Thyroid gland (tissue), 4 donors: ENCODE data around the gene ATP6V0A1. TPM values are rescaled to one million over a fixed set of nuclear protein-coding genes. Genes with fewer than 3 reads are reported as not detected.

Experiments
- DNase-seq, 2 donors: peaks; one replicate each; pipeline ENCODE4 v3.0.0-alpha.2; 2019
- H3K27ac ChIP-seq, 3 donors: fragments of 200-600 bp; sonication (generic); 1 replicate in 2 of 3; 2 replicates in 1 of 3; pipeline ENCODE4 v1.5.1; 2016 to 2019; ENCODE audit warnings: mild to moderate bottlenecking in 1 of 3, moderate library complexity in 1 of 3
- H3K27me3 ChIP-seq: fragments of 200-600 bp; sonication (generic); one replicate; pipeline ENCODE4 v1.5.1; 2019
- H3K36me3 ChIP-seq, 2 donors: fragments of 200-600 bp; sonication (generic); one replicate each; pipeline ENCODE4 v1.5.1; 2016 to 2019
- H3K4me1 ChIP-seq, 2 donors: fragments of 200-600 bp; sonication (generic); one replicate each; pipeline ENCODE4 v1.5.1; 2017 to 2019
- H3K4me3 ChIP-seq, 3 donors: fragments of 200-600 bp; sonication (generic); replicated peaks in 1 of 3; 1 replicate in 2 of 3; 2 replicates in 1 of 3; pipeline ENCODE4 v1.5.1; 2016; ENCODE audit warnings: mild to moderate bottlenecking in 1 of 3
- H3K9me3 ChIP-seq: fragments of 200-600 bp; sonication (generic); one replicate; pipeline ENCODE4 v1.5.1; 2017
- POLR2A ChIP-seq, 2 donors: fragments of 450-650 bp; IDR thresholded peaks; one replicate each; pipeline ENCODE4 v1.6.1; 2017; ENCODE audit warnings: antibody characterized with exemption in 2 of 2, mild to moderate bottlenecking in 2 of 2, moderate library complexity in 1 of 2
- WGBS, 2 donors: methylation state at CpG; one replicate each; pipeline ENCODE4 v1.1.5; 2017; 5-methylcytosine and 5-hydroxymethylcytosine counted together
- intact Hi-C: fragments of 100-400 bp; cut with DNase I; formaldehyde crosslinking; loops from one replicate; pipeline ENCODE4 v1.15.1; 2023
- total RNA-seq, 4 donors: library from RNA; depleted of rRNA; stranded (reverse); fragments of >200 nt; gene quantifications; one replicate each; pipeline ENCODE4 v1.2.3, GENCODE V29; 2016
- TF ChIP-seq, protein P1 (sequence below), 6 experiments: fragments of 200-600 bp in 3 of 6; fragments of 450-650 bp in 3 of 6; sonication (generic) in 3 of 6; IDR thresholded peaks; one replicate each; pipeline ENCODE4 v1.5.1; 2016 to 2019; ENCODE audit warnings: antibody characterized with exemption in 6 of 6, mild to moderate bottlenecking in 2 of 6, inconsistent platforms in 1 of 6, moderate library complexity in 1 of 6

ATP6V0A1 gene
- total RNA-seq, 4 donors from 2014 or later: 75.5 to 195 (median 121) TPM

DNA sequence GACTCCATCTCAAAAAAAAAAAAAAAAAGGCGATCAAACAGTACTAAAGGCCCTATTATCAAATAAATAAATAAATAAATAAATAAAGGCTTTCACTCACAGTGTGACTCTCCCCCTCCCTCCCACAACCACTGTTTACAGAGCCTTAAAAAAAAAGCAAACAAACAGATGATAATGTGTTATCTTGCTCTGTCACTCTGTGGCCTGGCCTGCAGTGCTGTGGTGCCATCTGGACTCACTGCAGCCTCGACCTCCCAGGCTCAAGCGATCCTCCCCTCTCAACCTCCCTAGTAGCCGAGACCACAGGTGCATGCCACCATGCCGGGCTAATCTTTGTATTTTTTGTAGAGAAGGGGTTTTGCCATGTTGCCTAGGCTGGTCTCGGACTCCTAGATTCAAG lies 69.3 kb downstream of the ATP6V0A1 start:
- no peak for TF ChIP-seq POLR2A (IDR thresholded peaks at IDR 0.05)
- TF ChIP-seq, protein P1, sequence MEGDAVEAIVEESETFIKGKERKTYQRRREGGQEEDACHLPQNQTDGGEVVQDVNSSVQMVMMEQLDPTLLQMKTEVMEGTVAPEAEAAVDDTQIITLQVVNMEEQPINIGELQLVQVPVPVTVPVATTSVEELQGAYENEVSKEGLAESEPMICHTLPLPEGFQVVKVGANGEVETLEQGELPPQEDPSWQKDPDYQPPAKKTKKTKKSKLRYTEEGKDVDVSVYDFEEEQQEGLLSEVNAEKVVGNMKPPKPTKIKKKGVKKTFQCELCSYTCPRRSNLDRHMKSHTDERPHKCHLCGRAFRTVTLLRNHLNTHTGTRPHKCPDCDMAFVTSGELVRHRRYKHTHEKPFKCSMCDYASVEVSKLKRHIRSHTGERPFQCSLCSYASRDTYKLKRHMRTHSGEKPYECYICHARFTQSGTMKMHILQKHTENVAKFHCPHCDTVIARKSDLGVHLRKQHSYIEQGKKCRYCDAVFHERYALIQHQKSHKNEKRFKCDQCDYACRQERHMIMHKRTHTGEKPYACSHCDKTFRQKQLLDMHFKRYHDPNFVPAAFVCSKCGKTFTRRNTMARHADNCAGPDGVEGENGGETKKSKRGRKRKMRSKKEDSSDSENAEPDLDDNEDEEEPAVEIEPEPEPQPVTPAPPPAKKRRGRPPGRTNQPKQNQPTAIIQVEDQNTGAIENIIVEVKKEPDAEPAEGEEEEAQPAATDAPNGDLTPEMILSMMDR (IDR thresholded peaks at IDR 0.05): no peak
- Histone ChIP-seq H3K27ac (no peak overlapping the region), H3K9me3 (no peaks in the 10 kb centered on the region), H3K27me3 (no peaks in the 10 kb centered on the region), H3K36me3 (peaks cover 0 to under 1% of the 10 kb centered on the region in 2 donors), H3K4me1 (peaks cover 6 to 39% of the 10 kb centered on the region in 2 donors), H3K4me3 (no peak overlapping the region)
- 88 to 92% methylated on average over 6 of the region's 6 CpGs for WGBS, 2 donors
- no peak for DNase-seq
- intact Hi-C loops: loop anchor here (5.0 kb wide), 1 partner anchor 206 kb away; no protein-coding TSS in a partner anchor

DNA sequence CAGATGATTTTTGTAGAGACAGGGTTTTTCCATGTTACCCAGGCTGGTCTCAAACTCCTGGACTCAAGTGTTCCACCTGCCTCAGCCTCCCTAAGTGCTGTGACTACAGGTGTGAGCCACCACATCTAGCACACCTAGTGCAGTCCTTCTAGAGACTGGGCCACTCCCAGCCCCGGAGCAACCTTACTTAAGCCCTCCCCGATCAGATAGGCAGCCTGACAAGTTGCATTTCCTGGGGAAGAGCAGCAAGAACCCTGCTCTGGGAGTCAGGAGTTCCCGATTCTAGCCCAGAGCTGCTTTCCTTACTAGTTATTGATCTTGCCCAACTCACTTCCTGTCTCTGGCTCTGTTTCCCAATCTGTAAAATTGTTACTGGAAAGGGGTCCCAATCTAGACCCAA lies 70.4 kb downstream of the ATP6V0A1 start:
- Histone ChIP-seq H3K9me3 (no peaks in the 10 kb centered on the region), H3K27ac (no peak overlapping the region), H3K27me3 (no peaks in the 10 kb centered on the region), H3K4me1 (peaks cover 6 to 36% of the 10 kb centered on the region in 2 donors), H3K4me3 (no peak overlapping the region), H3K36me3 (no peaks in the 10 kb centered on the region)
- DNase-seq: no peak
- 71 to 75% methylated on average over 3 of the region's 3 CpGs for WGBS, 2 donors
- no peak for TF ChIP-seq POLR2A (IDR thresholded peaks at IDR 0.05)
- TF ChIP-seq, protein P1 (IDR thresholded peaks at IDR 0.05): no peak
- intact Hi-C loops: loop anchor here (5.0 kb wide), 1 partner anchor 207 kb away; no protein-coding TSS in a partner anchor

DNA sequence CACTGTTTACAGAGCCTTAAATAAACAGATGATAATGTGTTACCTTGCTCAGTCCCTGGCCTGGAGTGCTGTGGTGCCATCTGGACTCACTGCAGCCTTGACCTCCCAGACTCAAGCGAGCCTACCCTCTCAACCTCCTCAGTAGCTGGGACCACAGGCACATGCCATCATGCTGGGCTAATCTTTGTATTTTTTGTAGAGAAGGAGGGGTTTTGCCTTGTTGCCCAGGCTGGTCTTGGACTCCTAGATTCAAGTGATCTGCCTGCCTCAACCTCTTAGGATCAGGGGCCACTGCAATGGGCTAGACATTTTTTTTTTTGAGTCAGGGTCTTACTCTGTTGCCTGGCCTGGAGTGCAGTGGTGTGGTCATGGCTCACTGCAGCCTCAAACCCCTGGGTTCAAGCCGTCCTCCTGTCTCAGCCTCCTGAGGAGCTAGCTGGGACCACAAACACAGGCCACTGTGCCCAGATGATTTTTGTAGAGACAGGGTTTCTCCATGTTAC lies 72.3 kb downstream of the ATP6V0A1 start:
- Histone ChIP-seq H3K4me3 (no peak overlapping the region), H3K27ac (peak overlapping the region in 1 of 3 donors; percentile 72), H3K4me1 (peaks cover 6 to 43% of the 10 kb centered on the region in 2 donors), H3K27me3 (no peaks in the 10 kb centered on the region), H3K9me3 (no peaks in the 10 kb centered on the region), H3K36me3 (no peaks in the 10 kb centered on the region)
- intact Hi-C loops: no loop called here
- WGBS, 2 donors: 95 to 100% methylated on average over 2 of the region's 2 CpGs
- no peak for DNase-seq
- TF ChIP-seq, protein P1 (IDR thresholded peaks at IDR 0.05): no peak
- no peak for TF ChIP-seq POLR2A (IDR thresholded peaks at IDR 0.05)

DNA sequence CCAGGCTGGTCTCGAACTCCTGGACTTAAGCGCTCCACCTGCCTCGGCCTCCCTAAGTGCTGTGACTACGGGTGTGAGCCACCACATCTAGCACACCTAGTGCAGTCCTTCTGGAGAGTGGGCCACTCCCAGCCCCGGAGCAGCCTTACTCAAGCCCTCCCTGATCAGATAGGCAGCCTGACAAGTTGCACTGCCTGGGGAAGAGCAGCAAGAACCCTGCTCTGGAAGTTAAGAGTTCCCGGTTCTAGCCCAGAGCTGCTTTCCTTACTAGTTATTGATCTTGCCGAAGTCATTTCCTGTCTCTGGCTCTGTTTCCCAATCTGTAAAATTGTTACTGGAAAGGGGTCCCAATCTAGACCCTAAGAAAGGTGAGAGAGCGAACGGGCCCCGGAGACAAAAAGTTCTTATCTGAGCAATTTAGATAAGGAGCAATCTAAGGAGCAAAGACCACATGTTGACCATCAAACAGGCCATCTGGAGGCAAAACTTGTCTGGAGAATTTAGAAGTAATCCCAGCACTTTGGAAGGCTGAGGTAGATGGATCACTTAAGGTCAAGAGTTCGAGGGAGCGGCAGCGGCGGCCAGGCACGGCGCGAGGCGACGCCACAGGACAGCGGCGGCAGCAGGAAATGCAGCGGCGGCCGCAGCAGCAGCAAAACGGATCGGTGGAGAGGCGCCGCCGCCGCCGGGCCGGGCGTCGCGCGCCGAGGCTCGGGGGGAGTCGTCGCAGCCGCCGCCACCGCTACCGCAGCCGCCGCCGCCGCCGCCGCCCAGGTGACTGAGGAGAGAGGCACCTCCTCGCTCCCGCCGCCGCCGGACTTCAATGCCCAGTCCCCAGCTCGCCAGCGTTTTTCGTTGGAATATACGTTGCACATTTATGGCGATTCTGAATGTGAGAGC lies 73.0 kb downstream of the ATP6V0A1 start:
- Histone ChIP-seq H3K27ac (peak overlapping the region; percentile 72 to 81 (median 76)), H3K4me3 (peak overlapping the region in 1 of 3 donors; percentile 29), H3K27me3 (no peaks in the 10 kb centered on the region), H3K36me3 (no peaks in the 10 kb centered on the region), H3K9me3 (no peaks in the 10 kb centered on the region), H3K4me1 (peaks cover 2 to 37% of the 10 kb centered on the region in 2 donors)
- intact Hi-C loops: no loop called here
- peak; percentile 65 to 66 for DNase-seq
- WGBS, 2 donors: 27 to 58% methylated on average over 13 to 33 of the region's 60 CpGs
- TF ChIP-seq, protein P1 (IDR thresholded peaks at IDR 0.05): peak; percentile 15 to 65 (median 47)
- peak; percentile 32 to 50 for TF ChIP-seq POLR2A (IDR thresholded peaks at IDR 0.05)
